ENCODE measurements around the gene ZNF845.

DNA sequence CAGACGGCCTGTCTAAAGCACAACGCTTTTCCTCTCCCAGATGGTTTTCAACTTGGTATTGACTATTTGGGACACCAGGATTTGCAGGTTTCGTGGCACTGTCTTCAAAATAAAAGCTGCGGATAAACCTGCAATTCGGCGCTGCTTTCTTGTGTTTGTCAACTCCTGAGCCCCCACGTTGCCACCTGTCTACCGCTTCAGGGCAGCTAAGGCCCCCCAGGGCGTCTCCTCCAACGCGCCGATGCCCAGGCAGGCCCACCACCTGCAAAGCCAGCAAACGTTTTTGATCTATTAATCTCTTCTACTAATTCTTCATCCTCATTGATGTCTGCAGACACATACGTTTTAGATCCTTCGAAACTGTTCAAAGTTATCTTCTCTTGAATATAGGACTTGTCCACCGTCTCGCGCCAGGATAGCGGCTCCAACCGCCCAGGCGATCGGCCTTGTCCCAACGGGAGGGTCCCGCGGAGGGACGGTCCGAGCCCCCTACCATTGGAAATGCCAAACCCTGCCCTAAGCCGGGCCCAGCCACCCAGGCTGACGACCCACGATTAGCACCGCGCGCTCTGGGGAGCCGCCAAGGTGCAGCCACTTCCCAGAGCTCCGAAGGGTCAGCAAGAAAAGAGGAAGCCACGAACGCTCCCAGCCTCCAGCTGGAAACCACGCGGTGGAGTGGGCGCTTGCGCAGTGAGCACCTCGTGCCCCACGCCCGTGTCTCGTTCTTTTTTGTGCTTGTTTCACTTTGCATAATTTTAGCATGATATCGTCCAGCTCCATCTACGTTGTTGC lies 42.6 kb upstream of the ZNF845 start:
- TF ChIP-seq HNF4G (IDR thresholded peaks at IDR 0.05) (no peak), RXRA (IDR thresholded peaks at IDR 0.05) (no peak), HNF4A (conservative IDR thresholded peaks at IDR 0.05) (no peak), EGR1 (IDR thresholded peaks at IDR 0.05; ENCODE audit: low read depth in 2 of 2) (no peak), FOXA1 (IDR thresholded peaks at IDR 0.05) (no peak), TAF1 (conservative IDR thresholded peaks at IDR 0.05) (no peak), RAD21 (IDR thresholded peaks at IDR 0.05) (no peak), GABPA (IDR thresholded peaks at IDR 0.05 in 1 of 2, conservative IDR thresholded peaks at IDR 0.05 in 1 of 2) (no peak), REST (IDR thresholded peaks at IDR 0.05) (no peak), YY1 (IDR thresholded peaks at IDR 0.05) (no peak)
- TF ChIP-seq, protein P1, sequence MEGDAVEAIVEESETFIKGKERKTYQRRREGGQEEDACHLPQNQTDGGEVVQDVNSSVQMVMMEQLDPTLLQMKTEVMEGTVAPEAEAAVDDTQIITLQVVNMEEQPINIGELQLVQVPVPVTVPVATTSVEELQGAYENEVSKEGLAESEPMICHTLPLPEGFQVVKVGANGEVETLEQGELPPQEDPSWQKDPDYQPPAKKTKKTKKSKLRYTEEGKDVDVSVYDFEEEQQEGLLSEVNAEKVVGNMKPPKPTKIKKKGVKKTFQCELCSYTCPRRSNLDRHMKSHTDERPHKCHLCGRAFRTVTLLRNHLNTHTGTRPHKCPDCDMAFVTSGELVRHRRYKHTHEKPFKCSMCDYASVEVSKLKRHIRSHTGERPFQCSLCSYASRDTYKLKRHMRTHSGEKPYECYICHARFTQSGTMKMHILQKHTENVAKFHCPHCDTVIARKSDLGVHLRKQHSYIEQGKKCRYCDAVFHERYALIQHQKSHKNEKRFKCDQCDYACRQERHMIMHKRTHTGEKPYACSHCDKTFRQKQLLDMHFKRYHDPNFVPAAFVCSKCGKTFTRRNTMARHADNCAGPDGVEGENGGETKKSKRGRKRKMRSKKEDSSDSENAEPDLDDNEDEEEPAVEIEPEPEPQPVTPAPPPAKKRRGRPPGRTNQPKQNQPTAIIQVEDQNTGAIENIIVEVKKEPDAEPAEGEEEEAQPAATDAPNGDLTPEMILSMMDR (IDR thresholded peaks at IDR 0.05; ENCODE audit: low read depth, low read length, missing input control), result no peak
- TF ChIP-seq, protein P2, sequence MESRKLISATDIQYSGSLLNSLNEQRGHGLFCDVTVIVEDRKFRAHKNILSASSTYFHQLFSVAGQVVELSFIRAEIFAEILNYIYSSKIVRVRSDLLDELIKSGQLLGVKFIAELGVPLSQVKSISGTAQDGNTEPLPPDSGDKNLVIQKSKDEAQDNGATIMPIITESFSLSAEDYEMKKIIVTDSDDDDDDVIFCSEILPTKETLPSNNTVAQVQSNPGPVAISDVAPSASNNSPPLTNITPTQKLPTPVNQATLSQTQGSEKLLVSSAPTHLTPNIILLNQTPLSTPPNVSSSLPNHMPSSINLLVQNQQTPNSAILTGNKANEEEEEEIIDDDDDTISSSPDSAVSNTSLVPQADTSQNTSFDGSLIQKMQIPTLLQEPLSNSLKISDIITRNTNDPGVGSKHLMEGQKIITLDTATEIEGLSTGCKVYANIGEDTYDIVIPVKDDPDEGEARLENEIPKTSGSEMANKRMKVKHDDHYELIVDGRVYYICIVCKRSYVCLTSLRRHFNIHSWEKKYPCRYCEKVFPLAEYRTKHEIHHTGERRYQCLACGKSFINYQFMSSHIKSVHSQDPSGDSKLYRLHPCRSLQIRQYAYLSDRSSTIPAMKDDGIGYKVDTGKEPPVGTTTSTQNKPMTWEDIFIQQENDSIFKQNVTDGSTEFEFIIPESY (IDR thresholded peaks at IDR 0.05), result no peak
- TF ChIP-seq, protein P3, sequence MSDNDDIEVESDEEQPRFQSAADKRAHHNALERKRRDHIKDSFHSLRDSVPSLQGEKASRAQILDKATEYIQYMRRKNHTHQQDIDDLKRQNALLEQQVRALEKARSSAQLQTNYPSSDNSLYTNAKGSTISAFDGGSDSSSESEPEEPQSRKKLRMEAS (IDR thresholded peaks at IDR 0.05), result no peak

Measured in liver (tissue), 3 donors.